HFFc6 (cell line): ENCODE data around the gene EFNA2. TPM values are rescaled to one million over a fixed set of nuclear protein-coding genes. Genes with fewer than 3 reads are reported as not detected.

ENCODE experiments used
- DNase-seq: peaks from one replicate; pipeline ENCODE4 v3.0.0-alpha.2; 2018
- H3K27ac Mint-ChIP-seq: 2 replicates; pipeline ENCODE4 v1.8.0; 2020; ENCODE audit warnings: mild to moderate bottlenecking, mixed read lengths
- H3K27me3 Mint-ChIP-seq: 2 replicates; pipeline ENCODE4 v1.8.0; 2021; ENCODE audit warnings: mild to moderate bottlenecking, moderate library complexity, mixed read lengths; ENCODE audit not compliant: insufficient read depth
- H3K36me3 Mint-ChIP-seq: 2 replicates; pipeline ENCODE4 v1.8.0; 2021; ENCODE audit warnings: low read depth, mixed read lengths
- H3K4me1 Mint-ChIP-seq: 2 replicates; pipeline ENCODE4 v1.8.0; 2020; ENCODE audit warnings: low read depth, mixed read lengths
- H3K4me3 Mint-ChIP-seq: 2 replicates; pipeline ENCODE4 v1.8.0; 2020; ENCODE audit warnings: mild to moderate bottlenecking, moderate library complexity, mixed read lengths
- H3K9me3 Mint-ChIP-seq: 2 replicates; pipeline ENCODE4 v1.8.0; 2020; ENCODE audit warnings: mild to moderate bottlenecking, mixed read lengths
- long read RNA-seq: library from polyadenylated mRNA; unstranded; transcript quantifications from one replicate; pipeline ENCODE4 v2.0.0, GENCODE V29; 2019
- total RNA-seq, 6 experiments: library from RNA; stranded (reverse); fragmentation: NEBNext Ultra II Directional; extraction: Animal tissue kit (Norgen Biotek cat#: 25700); gene quantifications; 2 replicates in 1 of 6; 3 replicates in 5 of 6; pipeline ENCODE4 v1.2.3, GENCODE V29; 2021
- TF ChIP-seq, protein P1 (sequence below): fragments of 200-600 bp; sonication (generic); IDR thresholded peaks from 2 replicates; pipeline ENCODE4 v1.5.0; 2021; ENCODE audit warnings: antibody characterized with exemption, mild to moderate bottlenecking

EFNA2 gene
- not detected for total RNA-seq
- long read RNA-seq: 0 reads

- no peak for DNase-seq
- TF ChIP-seq, protein P1, sequence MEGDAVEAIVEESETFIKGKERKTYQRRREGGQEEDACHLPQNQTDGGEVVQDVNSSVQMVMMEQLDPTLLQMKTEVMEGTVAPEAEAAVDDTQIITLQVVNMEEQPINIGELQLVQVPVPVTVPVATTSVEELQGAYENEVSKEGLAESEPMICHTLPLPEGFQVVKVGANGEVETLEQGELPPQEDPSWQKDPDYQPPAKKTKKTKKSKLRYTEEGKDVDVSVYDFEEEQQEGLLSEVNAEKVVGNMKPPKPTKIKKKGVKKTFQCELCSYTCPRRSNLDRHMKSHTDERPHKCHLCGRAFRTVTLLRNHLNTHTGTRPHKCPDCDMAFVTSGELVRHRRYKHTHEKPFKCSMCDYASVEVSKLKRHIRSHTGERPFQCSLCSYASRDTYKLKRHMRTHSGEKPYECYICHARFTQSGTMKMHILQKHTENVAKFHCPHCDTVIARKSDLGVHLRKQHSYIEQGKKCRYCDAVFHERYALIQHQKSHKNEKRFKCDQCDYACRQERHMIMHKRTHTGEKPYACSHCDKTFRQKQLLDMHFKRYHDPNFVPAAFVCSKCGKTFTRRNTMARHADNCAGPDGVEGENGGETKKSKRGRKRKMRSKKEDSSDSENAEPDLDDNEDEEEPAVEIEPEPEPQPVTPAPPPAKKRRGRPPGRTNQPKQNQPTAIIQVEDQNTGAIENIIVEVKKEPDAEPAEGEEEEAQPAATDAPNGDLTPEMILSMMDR: no peak
- Mint-ChIP-seq H3K27me3 (peaks cover 24% of the 10 kb centered on the region), H3K27ac (no peak within 1 kb of the TSS), H3K36me3 (no peaks in the 10 kb centered on the region), H3K4me1 (no peaks in the 10 kb centered on the region), H3K9me3 (no peaks in the 10 kb centered on the region), H3K4me3 (no peak within 1 kb of the TSS)
Observed at GRCh38 chr19:1285737-1286360, at the start of gene EFNA2. Gene EFNA2 (plus strand): TSS chr19:1285873. CDS start chr19:1286169, 296 bp downstream.

- Mint-ChIP-seq H3K4me3 (0 out of 2 replicates have a peak overlapping the region, but pooled peaks have one; percentile 13), H3K27ac (no peak overlapping the region), H3K27me3 (peaks cover 4% of the 10 kb centered on the region), H3K9me3 (no peaks in the 10 kb centered on the region), H3K4me1 (peaks cover 16% of the 10 kb centered on the region), H3K36me3 (no peaks in the 10 kb centered on the region)
- TF ChIP-seq, protein P1: no peak
- no peak for DNase-seq
Observed at GRCh38 chr19:1236576-1236975, 49.1 kb upstream of the EFNA2 start.

DNA sequence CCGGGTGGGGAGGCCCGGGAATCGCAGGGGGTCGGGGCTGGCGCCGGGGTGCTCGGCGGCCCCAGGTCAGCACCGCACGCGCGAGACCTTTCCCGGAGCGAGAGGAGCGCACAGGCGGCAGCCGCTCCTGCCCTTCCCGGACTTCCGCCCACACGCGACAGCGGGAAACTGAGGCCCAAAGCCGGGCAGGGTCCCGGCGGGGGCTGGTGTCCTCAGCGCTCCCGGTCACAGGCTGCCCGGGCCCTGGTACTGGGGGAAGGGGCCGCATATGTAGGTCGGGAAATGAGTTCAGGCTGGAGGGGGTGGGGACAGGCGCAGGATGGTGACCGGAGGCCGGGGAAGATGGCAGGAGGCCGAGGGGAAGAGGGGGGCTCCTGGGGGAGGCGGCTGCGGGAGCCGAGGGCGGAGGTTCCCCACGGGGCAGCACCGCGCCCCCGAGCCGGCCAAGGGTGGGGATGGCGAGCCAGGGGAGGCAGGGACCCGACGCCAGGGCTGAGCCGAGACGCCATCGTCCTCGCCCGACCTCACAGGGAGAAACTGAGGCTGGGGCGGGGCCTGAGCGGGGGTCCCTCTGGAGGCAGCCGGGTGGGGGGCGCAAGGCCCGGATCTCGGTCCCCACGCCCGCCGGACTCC is 48.5 kb upstream of the EFNA2 start:
- Mint-ChIP-seq H3K36me3 (no peaks in the 10 kb centered on the region), H3K4me1 (peaks cover 17% of the 10 kb centered on the region), H3K9me3 (no peaks in the 10 kb centered on the region), H3K27ac (no peak overlapping the region), H3K27me3 (peaks cover 4% of the 10 kb centered on the region), H3K4me3 (peak overlapping the region; percentile 73)
- DNase-seq: no peak
- TF ChIP-seq, protein P1: no peak

DNA sequence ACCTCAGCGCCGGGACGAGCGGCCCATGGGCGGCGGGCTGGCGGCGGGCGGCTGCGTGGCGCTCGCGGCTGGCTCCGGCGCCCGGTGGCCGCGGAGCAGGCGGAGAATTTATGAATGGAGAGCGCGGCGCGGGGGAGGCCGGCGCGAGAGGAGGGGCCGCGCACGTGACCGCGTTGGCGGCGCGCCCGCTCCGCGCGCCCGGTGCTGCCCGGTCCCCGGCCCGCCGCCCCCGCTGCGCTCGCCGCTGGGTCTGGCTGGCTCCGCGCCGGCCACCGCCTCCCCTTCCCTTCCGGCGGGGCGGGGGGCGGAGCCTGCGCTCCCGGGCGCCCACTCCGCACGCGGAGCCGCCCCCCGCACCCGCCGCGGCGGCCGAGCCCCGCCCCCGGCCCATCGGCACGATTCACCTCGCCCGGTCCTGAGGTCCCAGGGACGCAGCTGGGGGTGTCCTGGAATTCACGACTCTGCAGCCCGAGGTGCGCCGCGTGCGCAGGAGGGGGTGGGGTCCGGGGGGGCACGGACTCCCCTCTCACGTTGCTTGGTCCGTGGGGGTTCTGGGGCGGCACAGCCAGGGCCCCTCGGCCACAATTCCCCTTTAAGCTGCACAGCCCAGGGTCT is 47.8 kb upstream of the EFNA2 start, which contains the start of gene CBARP:
Gene CBARP, minus strand, starts transcription at position 252 of the 615 bp plus-strand sequence. CDS start 1,905 bp downstream, outside the sequence.
- TF ChIP-seq, protein P1: no peak
- H3K27ac Mint-ChIP-seq: peak within 1 kb of the TSS; percentile 52
- peaks cover 4% of the 10 kb centered on the region; the same call in 1 of the 2 replicates for H3K27me3 Mint-ChIP-seq
- H3K9me3 Mint-ChIP-seq: no peaks in the 10 kb centered on the region
- peaks cover 11% of the 10 kb centered on the region for H3K4me1 Mint-ChIP-seq
- no peaks in the 10 kb centered on the region for H3K36me3 Mint-ChIP-seq
- no peak for DNase-seq
- peak within 1 kb of the TSS; percentile 78 for H3K4me3 Mint-ChIP-seq

GRCh38 chr19:1238369-1239303 is 47.0 kb upstream of the EFNA2 start:
- no peaks in the 10 kb centered on the region for H3K9me3 Mint-ChIP-seq
- H3K36me3 Mint-ChIP-seq: no peaks in the 10 kb centered on the region
- H3K4me1 Mint-ChIP-seq: peaks cover 19% of the 10 kb centered on the region
- peak overlapping the region; percentile 78 for H3K4me3 Mint-ChIP-seq
- TF ChIP-seq, protein P1: no peak
- H3K27me3 Mint-ChIP-seq: peaks cover 4% of the 10 kb centered on the region; the same call in 1 of the 2 replicates
- DNase-seq: no peak
- peak overlapping the region; percentile 52 for H3K27ac Mint-ChIP-seq
